Tibial artery (tissue), 4 donors: ENCODE results near the gene GRIK3.

ENCODE experiments used
- DNase-seq, 2 donors: peaks; one replicate each; pipeline ENCODE4 v3.0.0-alpha.2; 2019
- H3K27ac ChIP-seq, 2 donors: fragments of 200-600 bp; sonication (generic) in 1 of 2; 1 replicate in 1 of 2; 2 replicates in 1 of 2; pipeline ENCODE4 v1.5.1; 2018 to 2019; ENCODE audit warnings: mild to moderate bottlenecking in 1 of 2
- H3K27me3 ChIP-seq, 2 donors: fragments of 200-600 bp; sonication (generic) in 1 of 2; one replicate each; pipeline versions ENCODE4 v1.5.1 to v1.6.0; 2016 to 2019
- H3K36me3 ChIP-seq, 3 donors: fragments of 200-600 bp; sonication (generic) in 2 of 3; one replicate each; pipeline ENCODE4 v1.5.1; 2016 to 2019; ENCODE audit warnings: mild to moderate bottlenecking in 2 of 3
- H3K4me1 ChIP-seq, 4 donors: fragments of 200-600 bp; sonication (generic) in 2 of 4; 1 replicate in 3 of 4; 2 replicates in 1 of 4; pipeline ENCODE4 v1.5.1; 2016 to 2019
- H3K4me3 ChIP-seq, 2 donors: fragments of 200-600 bp; sonication (generic) in 1 of 2; 1 replicate in 1 of 2; 2 replicates in 1 of 2; pipeline ENCODE4 v1.5.1; 2018 to 2019; ENCODE audit warnings: mild to moderate bottlenecking in 2 of 2
- H3K9me3 ChIP-seq, 3 donors: fragments of 200-600 bp; sonication (generic) in 1 of 3; one replicate each; pipeline ENCODE4 v1.5.1; 2016 to 2019
- CTCF ChIP-seq, 2 experiments: fragments of 200-600 bp in 1 of 2; fragments of 450-650 bp in 1 of 2; IDR thresholded peaks; one replicate each; pipeline ENCODE4 v1.5.1; 2017 to 2019; ENCODE audit warnings: antibody characterized with exemption in 2 of 2, mild to moderate bottlenecking in 1 of 2, moderate library complexity in 1 of 2
- intact Hi-C: fragments of 100-400 bp; cut with DNase I; formaldehyde crosslinking; loops from one replicate; pipeline ENCODE4 v1.15.0; 2023; ENCODE audit warnings: low total_unique reads

GRIK3 gene

GRCh38 chr1:37042506-37042905 is 8.2 kb upstream of the GRIK3 start:
- intact Hi-C loops, result no loop called here
- DNase-seq, result no peak
- Histone ChIP-seq H3K4me1 (peaks cover 0 to 9% (median 0%) of the 10 kb centered on the region in 4 donors), H3K27me3 (peaks cover 0 to 74% of the 10 kb centered on the region in 2 donors), H3K27ac (no peak overlapping the region), H3K36me3 (no peaks in the 10 kb centered on the region), H3K9me3 (no peaks in the 10 kb centered on the region), H3K4me3 (no peak overlapping the region)
- TF ChIP-seq CTCF (IDR thresholded peaks at IDR 0.05), result no peak

- Histone ChIP-seq H3K27me3 (peaks cover 0 to 75% of the 10 kb centered on the region in 2 donors), H3K9me3 (no peaks in the 10 kb centered on the region), H3K4me3 (no peak overlapping the region), H3K36me3 (no peaks in the 10 kb centered on the region), H3K4me1 (peaks cover 0 to 18% (median 0%) of the 10 kb centered on the region in 4 donors), H3K27ac (no peak overlapping the region)
- intact Hi-C loops, result no loop called here
- no peak for TF ChIP-seq CTCF (IDR thresholded peaks at IDR 0.05)
- no peak for DNase-seq
These were observed 7.2 kb upstream of the GRIK3 start for GRCh38 chr1:37041483-37041882.

- Histone ChIP-seq H3K36me3 (no peaks in the 10 kb centered on the region), H3K9me3 (no peaks in the 10 kb centered on the region), H3K27ac (no peak overlapping the region), H3K4me1 (peaks cover 0 to 25% (median 0%) of the 10 kb centered on the region in 4 donors), H3K4me3 (no peak overlapping the region), H3K27me3 (peaks cover 0 to 82% of the 10 kb centered on the region in 2 donors)
- no peak for TF ChIP-seq CTCF (IDR thresholded peaks at IDR 0.05)
- intact Hi-C loops, result no loop called here
- DNase-seq, result no peak
These were observed 6.5 kb upstream of the GRIK3 start for GRCh38 chr1:37040773-37041172.

GRCh38 chr1:37040261-37040660 is 5.9 kb upstream of the GRIK3 start:
- no peak overlapping the region for H3K27ac ChIP-seq
- H3K27me3 ChIP-seq, result peaks cover 0 to 87% of the 10 kb centered on the region in 2 donors
- no peak for TF ChIP-seq CTCF (IDR thresholded peaks at IDR 0.05)
- intact Hi-C loops, result no loop called here
- no peak overlapping the region for H3K4me3 ChIP-seq
- no peak for DNase-seq
- H3K36me3 ChIP-seq, result no peaks in the 10 kb centered on the region
- H3K4me1 ChIP-seq, result peaks cover 0 to 30% (median 0%) of the 10 kb centered on the region in 4 donors
- no peaks in the 10 kb centered on the region for H3K9me3 ChIP-seq

- H3K27me3 ChIP-seq, result peaks cover 0 to 97% of the 10 kb centered on the region in 2 donors
- intact Hi-C loops, result no loop called here
- H3K9me3 ChIP-seq, result no peaks in the 10 kb centered on the region
- H3K27ac ChIP-seq, result no peak overlapping the region
- DNase-seq, result no peak
- H3K4me3 ChIP-seq, result no peak overlapping the region
- peaks cover 0 to 46% (median 9%) of the 10 kb centered on the region in 4 donors for H3K4me1 ChIP-seq
- TF ChIP-seq CTCF (IDR thresholded peaks at IDR 0.05), result no peak
- H3K36me3 ChIP-seq, result no peaks in the 10 kb centered on the region
These were observed 4.1 kb upstream of the GRIK3 start for GRCh38 chr1:37038227-37039093.
